PC-3 (cell line): ENCODE results near the gene OR51T1. TPM values are rescaled to one million over a fixed set of nuclear protein-coding genes. Genes with fewer than 3 reads are reported as not detected.

Experiments used
- ATAC-seq: fragments of 200-7000 bp; cut with Tn5 transposase; 2 replicates; pipeline ENCODE4 v1.9.1; 2020; ENCODE audit warnings: mild to moderate bottlenecking, moderate library complexity
- BruUV-seq: library from RNA; stranded (reverse); fragments of 400-500 nt; replicated peaks from 2 replicates; lab custom pipeline; 2021; lab: Mats Ljungman, UMichigan
- CTCF ChIA-PET: fragments of 300-600 bp; sonication (Branson Sonifier 250); formaldehyde crosslinking; loops from one replicate; lab custom pipeline; 2022; ENCODE audit warnings: antibody characterized with exemption; lab: Charles Lee
- POLR2A ChIA-PET: fragments of 300-600 bp; sonication (Branson Sonifier 250); formaldehyde crosslinking; loops from one replicate; lab custom pipeline; 2022; ENCODE audit warnings: antibody characterized with exemption; ENCODE audit not compliant: unreplicated experiment; lab: Charles Lee
- DNase-seq: peaks from one replicate; pipeline ENCODE4 v3.0.0-alpha.2; 2015
- H2AFZ ChIP-seq: fragments of 300-600 bp; sonication (generic); 2 replicates; pipeline ENCODE4 v1.6.0; 2016; ENCODE audit warnings: antibody characterized with exemption, low read length
- H3F3A ChIP-seq: fragments of 300-600 bp; sonication (generic); one replicate; pipeline ENCODE4 v1.6.0; 2017; ENCODE audit warnings: antibody characterized with exemption, low read length, control low read depth, mild to moderate bottlenecking; ENCODE audit not compliant: unreplicated experiment
- H3K27ac ChIP-seq: fragments of 300-600 bp; sonication (generic); 2 replicates; pipeline ENCODE4 v1.5.1; 2016; ENCODE audit warnings: mild to moderate bottlenecking, low read length
- H3K27me3 ChIP-seq: fragments of 300-600 bp; sonication (generic); 2 replicates; pipeline ENCODE4 v1.6.1; 2016; ENCODE audit warnings: low read length, mixed read lengths
- H3K36me3 ChIP-seq: fragments of 300-600 bp; sonication (generic); 2 replicates; pipeline ENCODE4 v1.6.1; 2016; ENCODE audit warnings: low read depth, mixed run types, low read length, mixed read lengths
- H3K4me1 ChIP-seq: fragments of 300-600 bp; sonication (generic); 2 replicates; pipeline ENCODE4 v1.5.1; 2016; ENCODE audit warnings: low read length; ENCODE audit not compliant: insufficient read depth
- H3K4me2 ChIP-seq: fragments of 300-600 bp; sonication (generic); 2 replicates; pipeline ENCODE4 v1.6.0; 2016; ENCODE audit warnings: low read length
- H3K4me3 ChIP-seq: fragments of 300-600 bp; sonication (generic); 2 replicates; pipeline ENCODE4 v1.5.1; 2016; ENCODE audit warnings: mild to moderate bottlenecking, low read length, mixed read lengths
- H3K79me2 ChIP-seq: fragments of 300-600 bp; sonication (generic); 2 replicates; pipeline ENCODE4 v1.6.1; 2017; ENCODE audit warnings: low read length, mixed read lengths
- H3K9ac ChIP-seq: fragments of 300-600 bp; sonication (generic); 2 replicates; pipeline ENCODE4 v1.6.0; 2016; ENCODE audit warnings: mild to moderate bottlenecking, low read length
- H3K9me2 ChIP-seq: fragments of 300-600 bp; sonication (generic); replicated peaks from 2 replicates; pipeline ENCODE4 v1.6.1; 2016; ENCODE audit warnings: mixed run types, low read length, mixed read lengths
- H3K9me3 ChIP-seq: fragments of 300-600 bp; sonication (generic); 2 replicates; pipeline ENCODE4 v1.6.1; 2016; ENCODE audit warnings: low read length, mixed read lengths
- H4K20me1 ChIP-seq: fragments of 300-600 bp; sonication (generic); 2 replicates; pipeline ENCODE4 v1.6.1; 2016; ENCODE audit warnings: low read length, mixed read lengths
- EZH2 ChIP-seq: fragments of 300-600 bp; sonication (generic); IDR thresholded peaks from one replicate; pipeline ENCODE4 v1.6.1; 2017; ENCODE audit warnings: antibody characterized with exemption, mild to moderate bottlenecking, low read length; ENCODE audit not compliant: unreplicated experiment
- EZH2phosphoT487 ChIP-seq: fragments of 300-600 bp; sonication (generic); IDR thresholded peaks from 2 replicates; pipeline ENCODE4 v1.6.1; 2018; ENCODE audit warnings: mild to moderate bottlenecking, antibody characterized with exemption, low read length, borderline replicate concordance
- intact Hi-C: fragments of 100-400 bp; cut with micrococcal nuclease; formaldehyde crosslinking; loops from 2 replicates; pipeline ENCODE4 v1.9.0; 2023
- total RNA-seq: library from RNA; depleted of rRNA; stranded (reverse); fragments of >200 nt; gene quantifications from 2 replicates; pipeline ENCODE4 v1.2.3, GENCODE V29; 2014
- TF ChIP-seq, protein P1 (sequence below): fragments of 300-600 bp; sonication (generic); conservative IDR thresholded peaks from 2 replicates; pipeline ENCODE4 v1.5.1; 2017; ENCODE audit warnings: antibody characterized with exemption, low read depth, mild to moderate bottlenecking, low read length

OR51T1 gene
- total RNA-seq, 1 experiment from 2014 or later: not detected

DNA sequence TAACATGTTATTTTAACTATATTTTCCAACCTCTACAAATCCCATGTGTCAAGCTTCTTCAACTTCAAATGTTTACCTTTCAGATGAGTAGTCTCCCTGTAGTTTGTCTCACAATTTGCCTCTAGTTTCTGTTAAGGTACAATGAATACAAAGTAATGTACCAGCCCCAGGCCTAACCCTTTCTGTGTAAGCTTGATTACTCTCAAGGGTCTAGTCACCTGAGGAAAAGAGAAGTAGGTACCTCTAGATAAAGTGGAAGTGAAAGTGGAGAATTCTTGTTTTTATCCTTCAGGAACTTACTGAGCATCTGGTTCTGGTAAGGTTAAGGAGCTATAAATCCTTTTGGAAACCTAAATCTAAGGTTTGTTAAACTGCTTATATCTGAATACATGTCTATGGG, 21.8 kb downstream of the OR51T1 start, which contains the start of gene OR51A7:
Gene OR51A7, plus strand, starts transcription at position 300 of the 400 bp plus-strand sequence. CDS start 3,587 bp downstream, outside the sequence.
- H3K4me2 ChIP-seq: no peak within 1 kb of the TSS
- TF ChIP-seq EZH2 (no peak), EZH2phosphoT487 (no peak)
- TF ChIP-seq, protein P1, sequence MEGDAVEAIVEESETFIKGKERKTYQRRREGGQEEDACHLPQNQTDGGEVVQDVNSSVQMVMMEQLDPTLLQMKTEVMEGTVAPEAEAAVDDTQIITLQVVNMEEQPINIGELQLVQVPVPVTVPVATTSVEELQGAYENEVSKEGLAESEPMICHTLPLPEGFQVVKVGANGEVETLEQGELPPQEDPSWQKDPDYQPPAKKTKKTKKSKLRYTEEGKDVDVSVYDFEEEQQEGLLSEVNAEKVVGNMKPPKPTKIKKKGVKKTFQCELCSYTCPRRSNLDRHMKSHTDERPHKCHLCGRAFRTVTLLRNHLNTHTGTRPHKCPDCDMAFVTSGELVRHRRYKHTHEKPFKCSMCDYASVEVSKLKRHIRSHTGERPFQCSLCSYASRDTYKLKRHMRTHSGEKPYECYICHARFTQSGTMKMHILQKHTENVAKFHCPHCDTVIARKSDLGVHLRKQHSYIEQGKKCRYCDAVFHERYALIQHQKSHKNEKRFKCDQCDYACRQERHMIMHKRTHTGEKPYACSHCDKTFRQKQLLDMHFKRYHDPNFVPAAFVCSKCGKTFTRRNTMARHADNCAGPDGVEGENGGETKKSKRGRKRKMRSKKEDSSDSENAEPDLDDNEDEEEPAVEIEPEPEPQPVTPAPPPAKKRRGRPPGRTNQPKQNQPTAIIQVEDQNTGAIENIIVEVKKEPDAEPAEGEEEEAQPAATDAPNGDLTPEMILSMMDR: no peak
- H3K79me2 ChIP-seq: no peaks in the 10 kb centered on the region
- ChIA-PET POLR2A (no interaction called here), CTCF (no interaction called here)
- no peaks in the 10 kb centered on the region for H4K20me1 ChIP-seq
- H3F3A ChIP-seq: no peaks in the 10 kb centered on the region
- no peaks in the 10 kb centered on the region for H3K4me1 ChIP-seq
- ATAC-seq (no peak), DNase-seq (no peak)
- H2AFZ ChIP-seq: no peak within 1 kb of the TSS
- H3K9me2 ChIP-seq: no peaks in the 10 kb centered on the region
- H3K36me3 ChIP-seq: no peaks in the 10 kb centered on the region
- H3K27me3 ChIP-seq: no peaks in the 10 kb centered on the region
- no peak within 1 kb of the TSS for H3K27ac ChIP-seq
- no peak within 1 kb of the TSS for H3K9ac ChIP-seq
- H3K9me3 ChIP-seq: no peaks in the 10 kb centered on the region
- H3K4me3 ChIP-seq: no peak within 1 kb of the TSS
- intact Hi-C loops: no loop called here
- no TSS peak for BruUV-seq

GRCh38 chr11:4916581-4916980, 34.9 kb downstream of the OR51T1 start:
- H2AFZ ChIP-seq: no peak overlapping the region
- BruUV-seq: no TSS peak
- H4K20me1 ChIP-seq: no peaks in the 10 kb centered on the region
- H3K4me3 ChIP-seq: no peak overlapping the region
- no peak overlapping the region for H3K27ac ChIP-seq
- ATAC-seq (no peak), DNase-seq (no peak)
- no peaks in the 10 kb centered on the region for H3F3A ChIP-seq
- H3K9me2 ChIP-seq: no peaks in the 10 kb centered on the region
- H3K36me3 ChIP-seq: no peaks in the 10 kb centered on the region
- H3K4me2 ChIP-seq: no peak overlapping the region
- H3K9me3 ChIP-seq: no peaks in the 10 kb centered on the region
- intact Hi-C loops: no loop called here
- H3K79me2 ChIP-seq: no peaks in the 10 kb centered on the region
- H3K27me3 ChIP-seq: no peaks in the 10 kb centered on the region
- TF ChIP-seq EZH2phosphoT487: no peak
- TF ChIP-seq, protein P1: no peak
- TF ChIP-seq EZH2: no peak
- H3K4me1 ChIP-seq: no peaks in the 10 kb centered on the region
- no peak overlapping the region for H3K9ac ChIP-seq
- POLR2A ChIA-PET: no interaction called here
- CTCF ChIA-PET: no interaction called here

- BruUV-seq: no TSS peak
- no peaks in the 10 kb centered on the region for H3F3A ChIP-seq
- no peaks in the 10 kb centered on the region for H3K4me1 ChIP-seq
- H3K27ac ChIP-seq: no peak within 1 kb of the TSS
- DNase-seq: no peak
- no peak within 1 kb of the TSS for H3K9ac ChIP-seq
- H3K4me2 ChIP-seq: no peak within 1 kb of the TSS
- no peaks in the 10 kb centered on the region for H4K20me1 ChIP-seq
- TF ChIP-seq, protein P1: no peak
- TF ChIP-seq EZH2: no peak
- no peak for TF ChIP-seq EZH2phosphoT487
- H3K9me2 ChIP-seq: no peaks in the 10 kb centered on the region
- H3K27me3 ChIP-seq: no peaks in the 10 kb centered on the region
- ATAC-seq: no peak
- H3K9me3 ChIP-seq: no peaks in the 10 kb centered on the region
- CTCF ChIA-PET: no interaction called here
- H3K36me3 ChIP-seq: no peaks in the 10 kb centered on the region
- POLR2A ChIA-PET: no interaction called here
- no peak within 1 kb of the TSS for H3K4me3 ChIP-seq
- intact Hi-C loops: no loop called here
- H3K79me2 ChIP-seq: no peaks in the 10 kb centered on the region
- H2AFZ ChIP-seq: no peak within 1 kb of the TSS
Observed at GRCh38 chr11:4919250-4919649, 37.5 kb downstream of the OR51T1 start, which contains the start of gene OR51G2. Gene OR51G2 (minus strand): TSS chr11:4919350. CDS start chr11:4915663, 3,687 bp downstream.
